Activated CD4-positive, alpha-beta T cell treated with anti-CD3 and anti-CD28 coated beads, Interleukin-2, Interleukin-4, amounts not matched to agents 100 ng/mL and 50 ng/mL, durations not matched to agents 16 hours and 8 hours (primary cell): ENCODE measurements around the gene MBD1.
"Not testable (repeated sequence)": the region's sequence is repeated elsewhere in the genome, so short reads cannot be mapped to it uniquely, and the experiment has no call there.

Source experiments
- DNase-seq: peaks from one replicate; pipeline ENCODE4 v3.0.0-alpha.2; 2020; ENCODE audit warnings: low spot score

The MBD1 gene

DNA sequence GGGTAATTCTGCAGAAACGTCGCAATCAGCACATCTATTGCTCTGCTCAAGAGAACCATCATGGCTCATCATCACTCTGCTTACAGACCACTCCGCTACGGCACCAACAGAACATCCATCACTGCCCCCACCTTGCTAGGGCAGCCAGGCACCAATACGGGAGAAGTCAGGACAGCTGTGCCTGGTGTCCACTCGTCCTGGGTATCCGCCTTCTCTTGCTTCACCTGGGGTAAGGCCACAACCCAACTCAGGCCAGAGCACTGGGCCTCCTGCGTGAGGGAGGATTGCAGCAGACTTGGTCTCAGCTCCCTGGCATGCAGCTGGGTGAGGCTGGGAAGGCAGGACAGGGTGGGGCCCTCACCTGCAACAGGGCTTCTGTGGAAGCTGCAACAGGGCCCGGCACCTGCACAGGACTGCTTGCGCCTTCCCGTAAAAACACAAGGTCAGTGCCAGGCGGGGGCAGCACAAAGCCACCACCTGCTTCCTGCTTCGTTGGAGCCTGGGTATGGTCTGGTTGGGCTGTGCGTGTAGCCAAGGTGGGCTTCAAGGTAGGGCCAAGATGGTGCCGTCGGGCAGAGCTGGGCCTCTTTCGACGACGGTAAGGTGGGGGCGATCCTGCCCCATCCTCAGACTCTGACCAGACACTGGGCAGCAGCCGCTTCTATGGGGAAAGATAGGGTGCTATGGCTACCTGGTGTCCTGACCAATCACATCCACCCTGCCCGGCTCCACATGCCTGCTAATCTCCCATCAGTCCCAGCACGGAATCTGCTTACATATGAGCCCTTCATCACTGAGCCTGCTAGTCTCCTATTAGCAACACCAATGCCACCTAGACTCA is 7.9 kb downstream of the MBD1 start:
- DNase-seq = no peak

GRCh38 chr18:50272568-50272967 is 8.8 kb downstream of the MBD1 start:
- no peak for DNase-seq

DNA sequence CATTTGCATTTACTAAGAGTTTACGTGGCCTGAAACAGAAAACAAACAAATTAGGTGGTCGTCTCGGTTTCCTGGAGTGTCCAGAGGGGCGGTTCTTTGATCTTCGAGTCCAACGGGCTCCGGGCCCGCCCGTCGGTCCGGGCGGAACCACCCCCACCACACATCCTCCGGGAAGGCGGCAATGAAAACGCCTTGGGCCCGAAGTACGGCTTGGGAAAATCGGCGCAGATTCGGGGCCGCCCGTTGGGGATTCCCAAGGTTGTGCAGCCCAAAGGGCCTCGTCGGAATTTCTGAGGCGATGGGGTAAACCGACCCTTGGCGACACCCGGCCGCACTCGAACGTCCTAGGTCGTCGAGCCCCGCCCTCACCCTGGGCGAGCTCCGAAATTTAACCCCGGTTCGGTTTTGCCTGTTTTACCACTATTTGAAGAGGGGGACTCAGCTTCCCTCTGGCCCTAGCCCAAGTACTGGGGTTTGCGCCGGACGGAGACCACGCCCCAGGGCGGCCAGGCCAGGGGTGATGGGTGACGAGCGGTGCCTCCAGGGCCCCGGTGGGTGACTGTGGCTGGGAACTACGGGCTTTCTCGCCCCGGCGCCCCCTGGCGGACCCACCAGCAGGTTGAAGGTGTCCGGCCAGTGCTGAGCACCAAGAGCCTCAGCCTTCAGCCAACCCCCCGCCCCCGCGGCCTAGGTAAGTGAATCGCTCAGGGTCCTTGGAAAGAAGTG is 13.1 kb downstream of the MBD1 start:
- DNase-seq = peak; percentile 83

DNA sequence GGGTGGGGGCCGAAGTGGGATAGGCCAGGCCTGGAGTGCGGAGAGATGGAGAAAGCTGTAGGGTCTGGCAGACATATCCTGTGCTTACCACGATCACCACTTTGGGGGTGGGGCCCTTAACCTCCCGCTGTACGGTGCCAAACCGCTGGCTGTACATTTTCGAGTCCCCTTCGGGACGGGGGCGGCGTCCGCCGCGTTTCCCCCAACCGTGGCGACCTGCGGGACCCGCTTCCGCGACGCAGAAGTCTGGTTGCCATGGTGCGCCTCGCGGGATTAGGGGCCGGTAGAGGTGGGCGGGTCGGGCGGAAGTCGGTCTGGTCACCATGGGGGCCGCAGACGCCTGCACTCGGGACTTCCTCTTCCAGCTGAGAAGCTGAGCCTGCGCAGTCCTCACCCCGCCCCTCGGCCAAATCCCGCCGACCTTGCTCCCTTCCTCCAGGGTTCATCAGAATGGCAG is 15.0 kb downstream of the MBD1 start, which contains the start of gene CFAP53:
CFAP53 (minus strand) TSS at position 248 of the 457 bp plus-strand sequence; CDS start at position 157, 91 bp downstream.
- DNase-seq = peak; percentile 88

DNA sequence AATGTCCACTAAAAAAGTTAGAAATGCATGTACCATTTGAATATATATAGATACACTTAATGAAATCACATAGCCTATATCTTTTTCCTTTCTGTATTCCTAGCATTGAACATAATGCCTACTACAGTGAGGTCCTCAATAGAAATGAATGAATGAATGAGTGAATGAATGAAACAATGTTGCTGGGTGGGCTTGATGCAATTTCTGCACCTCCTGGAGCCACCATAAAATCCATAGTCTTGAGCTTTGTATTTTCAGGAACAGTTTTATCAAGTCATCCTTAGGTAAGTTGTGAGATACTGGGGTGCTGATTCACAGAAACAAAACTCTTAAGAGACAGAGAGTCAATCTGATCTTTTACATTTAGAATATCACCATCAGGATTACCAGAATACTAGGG is 18.3 kb downstream of the MBD1 start:
- no peak for DNase-seq

DNA sequence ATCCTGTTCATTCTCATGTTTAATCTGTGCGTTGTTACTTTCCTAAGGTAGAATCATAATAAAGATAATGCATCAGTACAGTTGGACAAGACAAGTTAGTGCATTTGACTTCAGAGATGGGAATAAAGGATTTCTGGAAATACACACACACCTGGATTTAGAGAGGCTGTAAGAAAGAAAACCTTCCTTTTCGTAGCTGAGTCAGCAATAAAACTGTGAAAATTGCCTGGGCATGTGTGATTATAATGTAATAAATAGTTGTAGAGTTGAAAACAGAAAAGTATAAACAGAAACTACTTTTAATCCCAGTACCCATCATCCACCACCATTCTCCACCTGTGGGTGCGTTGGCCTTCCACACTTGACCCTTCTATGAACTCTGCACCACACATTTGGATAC is 30.4 kb downstream of the MBD1 start:
- no peak for DNase-seq

GRCh38 chr18:50249576-50249975 is 31.7 kb downstream of the MBD1 start:
- no peak for DNase-seq

GRCh38 chr18:50247561-50247960 is 33.8 kb downstream of the MBD1 start:
- DNase-seq = no peak

GRCh38 chr18:50241768-50242167 is 39.6 kb downstream of the MBD1 start:
- DNase-seq = not testable (repeated sequence)

DNA sequence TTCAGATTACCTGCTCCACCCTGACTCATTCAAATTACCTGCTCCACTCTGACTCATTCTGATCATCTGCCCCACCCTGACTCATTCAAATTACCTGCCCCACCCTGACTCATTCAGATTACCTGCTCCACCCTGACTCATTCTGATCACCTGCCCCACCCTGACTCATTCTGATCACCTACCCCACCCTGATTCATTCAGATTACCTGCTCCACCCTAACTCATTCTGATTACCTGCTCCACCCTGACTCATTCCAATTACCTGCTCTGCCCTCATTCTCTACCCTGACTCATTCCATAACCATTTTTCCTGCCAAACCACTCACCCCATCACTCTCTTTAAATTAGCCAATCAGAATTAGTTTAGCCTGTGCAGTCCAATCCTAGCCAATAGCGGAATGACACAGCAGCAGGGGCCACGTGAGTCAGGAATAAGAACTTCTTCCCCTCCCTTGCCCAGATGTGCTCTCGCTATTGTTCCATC is 41.2 kb downstream of the MBD1 start:
- peak; percentile 54 for DNase-seq

GRCh38 chr18:50232419-50232818 is 48.9 kb downstream of the MBD1 start:
- no peak for DNase-seq

GRCh38 chr18:50231621-50232020 is 49.7 kb downstream of the MBD1 start:
- peak; percentile 61 for DNase-seq

- not testable (repeated sequence) for DNase-seq
These were observed 61.1 kb downstream of the MBD1 start for GRCh38 chr18:50220249-50220648.
